Forelimb muscle (tissue), 1 donor: ENCODE data around the gene AFM. TPM values are rescaled to one million over a fixed set of nuclear protein-coding genes. Genes with fewer than 3 reads are reported as not detected.
"Not testable (repeated sequence)": the region's sequence is repeated elsewhere in the genome, so short reads cannot be mapped to it uniquely, and the experiment has no call there.

ENCODE experiments used
- DNase-seq: peaks from one replicate; pipeline ENCODE4 v3.0.0-alpha.2; 2013; ENCODE audit warnings: low read depth
- polyA plus RNA-seq: library from polyadenylated mRNA; unstranded; fragments of 120-200 nt; gene quantifications from one replicate; pipeline ENCODE4 v1.2.1, GENCODE V29; 2013; ENCODE audit not compliant: insufficient read length

AFM gene
- polyA plus RNA-seq, 1 donor, result not detected

- no peak for DNase-seq
Observed at GRCh38 chr4:73505567-73505966, 24.0 kb downstream of the AFM start.

DNA sequence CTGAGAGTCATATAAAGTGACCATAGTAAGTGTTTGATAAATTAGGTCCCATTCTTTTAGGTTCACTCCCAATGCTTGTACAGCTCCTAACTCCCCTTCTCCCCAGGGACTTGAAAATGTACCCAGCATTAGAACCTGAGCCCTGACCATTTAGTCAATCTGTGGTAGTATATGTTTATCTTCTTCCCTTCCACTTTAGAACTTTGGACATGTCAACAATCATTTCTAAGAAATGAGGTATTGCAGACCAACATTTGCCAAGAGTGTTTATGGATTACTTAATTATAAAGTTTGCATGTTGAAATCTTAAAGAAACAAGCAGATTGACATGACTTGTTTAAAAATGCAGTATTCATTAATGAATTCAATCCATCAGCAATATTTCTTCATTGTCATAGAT is 26.0 kb downstream of the AFM start:
- no peak for DNase-seq

GRCh38 chr4:73508651-73509050 is 27.1 kb downstream of the AFM start:
- no peak for DNase-seq

DNA sequence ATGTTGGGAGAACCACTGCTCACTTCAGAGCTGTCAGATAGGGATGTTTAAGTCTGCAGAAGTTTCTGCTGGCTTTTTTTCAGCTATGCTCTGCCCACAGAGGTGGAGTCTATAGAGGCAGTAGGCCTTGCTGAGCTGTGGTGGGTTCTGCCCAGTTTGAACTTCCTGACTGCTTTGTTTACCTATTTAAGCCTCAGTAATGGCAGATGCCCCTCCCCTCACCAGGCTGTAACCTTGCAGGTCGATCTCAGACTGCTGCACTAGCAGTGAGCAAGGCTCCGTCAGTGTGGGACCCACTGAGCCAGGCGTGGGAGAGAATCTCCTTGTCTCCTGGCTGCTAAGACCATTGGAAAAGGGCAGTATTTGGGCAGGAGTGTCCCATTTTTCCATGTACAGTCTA is 36.8 kb downstream of the AFM start:
- no peak for DNase-seq

GRCh38 chr4:73520821-73521220 is 39.3 kb downstream of the AFM start:
- no peak for DNase-seq

- DNase-seq, result no peak
Observed at GRCh38 chr4:73523126-73523525, 41.6 kb downstream of the AFM start.

- DNase-seq, result no peak
Observed at GRCh38 chr4:73525611-73526010, 44.1 kb downstream of the AFM start.

DNA sequence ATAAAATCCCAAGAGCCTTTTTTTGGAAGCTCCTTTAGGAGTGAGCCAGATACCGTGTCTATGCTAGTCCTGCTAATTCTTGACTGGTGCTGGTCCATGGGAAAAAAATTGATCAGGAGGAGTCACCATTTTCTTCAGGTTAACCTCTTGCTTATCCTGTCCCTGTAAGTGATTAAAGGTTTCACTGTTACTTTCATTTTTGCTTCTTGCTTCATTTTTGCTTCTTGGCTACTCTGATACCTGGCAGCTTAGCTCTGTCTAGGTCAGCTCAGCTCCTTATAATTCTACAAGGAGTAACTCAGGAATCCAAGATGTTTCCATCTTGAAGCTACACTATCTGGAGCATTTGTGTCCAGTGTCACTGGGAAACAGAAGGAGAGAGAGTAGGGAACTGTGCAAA is 45.7 kb downstream of the AFM start:
- DNase-seq, result no peak

DNA sequence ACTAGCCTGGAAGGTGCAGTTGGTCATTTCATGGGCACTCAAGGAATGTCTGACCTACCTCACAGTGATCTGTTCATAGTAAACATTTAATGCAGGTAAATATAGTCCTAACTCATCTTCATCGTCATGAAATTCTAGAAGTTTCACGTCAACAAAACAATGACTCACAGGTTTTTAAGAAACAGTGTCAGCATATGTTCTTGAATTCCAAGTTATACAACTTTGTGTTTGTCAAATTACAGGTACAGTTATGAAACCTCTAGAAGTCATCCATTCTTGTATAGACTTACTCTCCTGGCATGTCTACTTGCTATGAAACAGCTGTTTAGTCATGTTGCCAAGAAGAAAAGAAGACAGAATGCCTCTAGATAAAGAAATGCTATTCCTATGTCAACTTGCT is 46.6 kb downstream of the AFM start:
- no peak for DNase-seq

DNA sequence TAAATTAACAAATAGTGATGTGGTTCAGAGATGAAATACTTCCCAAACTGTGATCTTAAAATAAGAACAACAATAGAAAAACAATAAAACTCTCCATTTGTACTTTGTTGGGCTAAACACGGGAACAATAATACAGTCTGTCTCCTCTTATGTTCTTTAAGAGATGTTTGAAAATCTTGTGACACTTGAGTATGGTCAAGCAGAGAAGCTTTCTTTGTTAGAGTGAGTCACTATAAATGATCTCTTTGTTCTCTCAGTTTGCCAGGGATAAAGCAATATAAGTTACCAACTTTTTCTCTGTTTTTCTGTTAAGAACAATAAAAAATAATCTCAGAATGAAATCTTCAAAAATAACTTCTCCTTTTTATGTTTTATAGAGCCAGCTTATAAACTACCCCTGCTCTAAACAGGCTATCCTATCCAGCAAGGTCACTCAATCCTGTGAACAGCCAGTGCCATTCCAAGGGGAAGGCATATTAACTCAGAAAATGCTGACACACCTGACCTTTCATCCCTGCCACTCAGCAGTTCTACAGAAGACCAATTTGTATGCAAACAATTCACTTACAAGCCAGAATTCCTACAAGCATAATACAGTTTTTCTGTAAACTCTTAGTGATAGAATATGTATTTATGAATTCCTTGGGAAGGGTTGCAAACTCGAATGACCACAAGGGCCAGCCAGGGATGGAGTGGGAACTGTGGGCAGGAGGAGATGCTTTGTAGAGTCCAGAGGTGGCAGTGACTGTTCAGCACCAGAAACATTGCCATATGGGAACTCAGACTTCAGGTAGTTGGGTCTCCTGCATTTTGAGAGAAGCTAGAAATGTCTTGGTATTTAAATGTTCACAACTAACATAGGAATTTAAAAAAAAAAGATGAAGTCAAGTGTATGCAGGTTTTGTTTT is 52.2 kb downstream of the AFM start:
- no peak for DNase-seq

DNA sequence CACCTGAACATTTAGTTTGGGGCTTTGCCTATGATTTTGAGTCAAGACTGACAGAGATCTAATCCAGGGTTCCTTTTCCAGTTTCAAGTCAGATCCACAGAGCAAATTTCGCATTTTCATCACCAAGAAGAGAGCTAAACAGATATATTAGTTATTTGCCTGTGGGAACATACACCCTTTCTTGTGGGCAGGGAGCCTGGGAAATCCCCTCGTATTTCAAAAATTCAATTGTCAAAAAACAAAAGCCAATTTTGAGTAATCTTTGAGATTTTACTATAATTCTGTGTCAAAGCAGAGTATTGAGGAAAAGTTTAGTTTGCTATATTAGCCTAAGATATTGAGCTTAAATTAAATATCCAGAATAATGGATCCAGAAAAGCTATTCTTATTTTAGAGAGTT is 56.6 kb downstream of the AFM start:
- no peak for DNase-seq

DNA sequence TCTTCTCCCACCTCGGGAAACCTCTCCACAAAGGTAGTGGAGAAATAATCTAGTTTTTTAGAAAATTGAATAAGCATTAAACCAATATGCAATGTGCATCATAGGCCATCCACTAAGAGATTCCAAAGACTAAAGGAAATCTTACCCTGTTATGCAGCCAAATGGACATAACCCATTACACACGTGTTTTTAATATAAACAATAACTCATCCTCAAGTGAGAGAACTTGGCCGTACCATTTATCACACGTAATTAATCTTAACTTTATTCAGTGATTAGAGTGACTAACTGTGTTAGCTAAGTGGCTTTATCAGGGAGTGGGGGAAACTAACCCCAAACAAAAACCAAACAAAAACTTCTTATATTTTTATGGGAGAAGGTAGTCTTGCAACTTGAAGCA is 57.8 kb downstream of the AFM start:
- DNase-seq, result no peak

DNA sequence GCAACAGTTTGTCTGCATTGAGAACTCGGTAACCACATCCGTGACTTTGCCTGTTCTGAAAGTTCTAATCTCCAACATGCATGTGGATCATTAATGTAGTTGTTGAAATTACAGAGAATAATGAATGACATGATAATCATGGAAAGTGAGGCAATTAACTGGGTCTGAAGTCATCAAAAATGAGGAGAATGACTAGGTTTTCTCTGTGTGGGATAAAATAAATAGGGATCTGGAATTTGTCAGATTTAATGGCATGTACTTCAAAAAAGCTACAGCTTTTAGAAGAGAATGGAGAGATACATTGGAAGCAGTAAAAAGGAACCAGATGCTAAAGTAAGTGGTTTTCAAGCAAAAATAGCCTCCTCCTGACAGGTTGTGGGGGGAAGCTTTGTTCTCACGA is 59.3 kb downstream of the AFM start:
- no peak for DNase-seq

DNA sequence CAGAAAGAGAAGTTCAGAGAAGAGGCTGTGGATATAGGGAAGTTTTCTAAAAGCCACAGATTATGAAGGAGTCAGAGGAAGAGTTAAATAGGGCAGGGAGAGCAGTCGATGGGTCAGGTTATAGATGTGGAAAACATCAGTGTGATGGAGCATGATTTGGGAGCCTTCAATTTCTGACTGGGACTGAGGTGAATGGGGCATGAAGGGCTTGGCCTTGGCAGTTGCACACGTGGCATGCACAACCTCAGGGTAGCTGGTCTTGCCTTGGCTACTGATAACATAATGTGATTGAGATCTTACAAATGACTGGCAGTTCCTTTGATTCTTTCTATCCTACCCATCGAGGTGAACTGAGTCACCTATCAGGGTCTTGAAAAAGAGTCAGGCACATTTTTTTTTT is 59.7 kb downstream of the AFM start:
- no peak for DNase-seq

DNA sequence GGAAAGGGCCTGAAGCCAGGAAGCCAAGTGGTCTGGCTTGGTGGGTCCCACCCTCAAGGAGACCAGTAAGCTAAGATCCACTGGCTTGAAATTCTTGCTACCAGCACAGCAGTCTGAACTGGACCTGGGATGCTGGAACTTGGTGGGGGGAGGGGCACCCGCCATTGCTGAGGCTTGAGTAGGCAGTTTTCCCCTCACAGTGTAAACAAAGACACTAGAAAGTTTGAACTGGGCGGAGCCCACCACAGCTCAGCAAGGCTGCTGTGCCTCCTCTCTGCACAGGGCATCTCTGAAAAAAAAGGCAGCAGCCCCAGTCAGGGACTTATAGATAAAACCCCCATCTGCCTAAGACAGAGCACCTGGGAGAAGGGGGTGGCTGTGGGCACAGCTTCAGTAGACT is 63.1 kb downstream of the AFM start:
- no peak for DNase-seq

DNA sequence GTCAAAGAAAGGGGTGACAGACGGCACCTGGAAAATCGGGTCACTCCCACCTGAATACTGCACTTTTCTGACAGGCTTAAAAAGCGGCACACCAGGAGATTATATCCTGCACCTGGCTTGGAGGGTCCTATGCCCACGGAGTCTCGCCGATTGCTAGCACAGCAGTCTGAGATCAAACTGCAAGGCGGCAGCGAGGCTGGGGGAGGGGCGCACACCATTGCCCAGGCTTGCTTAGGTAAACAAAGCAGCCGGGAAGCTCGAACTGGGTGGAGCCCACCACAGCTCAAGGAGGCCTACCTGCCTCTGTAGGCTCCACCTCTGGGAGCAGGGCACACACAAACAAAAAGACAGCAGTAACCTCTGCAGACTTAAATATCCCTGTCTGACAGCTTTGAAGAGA is 69.3 kb downstream of the AFM start:
- DNase-seq, result not testable (repeated sequence)

Other genes starting within 250 kb of the AFM start
- 46.3 TPM for gene ANKRD17, start 222.9 kb upstream of the AFM start, polyA plus RNA-seq
- 0.96 TPM for gene ALB, start 77.5 kb upstream of the AFM start, polyA plus RNA-seq
- not detected for gene AFP, start 45.5 kb upstream of the AFM start, polyA plus RNA-seq
- not detected for gene RASSF6, start 138.7 kb downstream of the AFM start, polyA plus RNA-seq